HCT116 (cell line): ENCODE data around the gene GRIN3A. TPM values are rescaled to one million over a fixed set of nuclear protein-coding genes. Genes with fewer than 3 reads are reported as not detected.

ENCODE experiments used
- ATAC-seq: fragments of 200-7000 bp; cut with Tn5 transposase; 2 replicates; pipeline ENCODE4 v1.9.1; 2020; ENCODE audit warnings: mild to moderate bottlenecking, moderate library complexity
- BruUV-seq: library from RNA; stranded (reverse); fragments of 400-500 nt; replicated peaks from 2 replicates; lab custom pipeline; 2021; lab: Mats Ljungman, UMichigan
- CTCF ChIA-PET: fragments of 300-600 bp; sonication (Branson Sonifier 250); formaldehyde crosslinking; loops from one replicate; lab custom pipeline; 2021; ENCODE audit warnings: antibody characterized with exemption; lab: Charles Lee
- POLR2A ChIA-PET: fragments of 300-600, 350-600 bp; sonication (Branson Sonifier 250); formaldehyde crosslinking; loops from one replicate; lab custom pipeline; 2021; ENCODE audit warnings: antibody characterized with exemption; lab: Charles Lee
- RAD21 ChIA-PET, 2 experiments: fragments of 300-600 bp; sonication (Branson Sonifier 250); formaldehyde crosslinking; loops; one replicate each; lab custom pipeline; 2023; ENCODE audit warnings: low total read pairs in 2 of 2; ENCODE audit not compliant: uncharacterized antibody in 2 of 2, unreplicated experiment in 2 of 2, low non-redundant PET in 1 of 2; lab: Charles Lee
- DNase-seq: peaks from one replicate; pipeline ENCODE4 v3.0.0-alpha.2; 2010; ENCODE audit warnings: low read depth, low spot score
- H2AFZ ChIP-seq: fragments of 200-600 bp; shearing (Covaris generic), sonication (generic); 2 replicates; pipeline ENCODE4 v1.6.1; 2017; ENCODE audit warnings: low read depth, mixed run types, mixed read lengths, antibody characterized with exemption, low read length; ENCODE audit not compliant: poor library complexity, severe bottlenecking
- H3K27ac ChIP-seq: 2 replicates; pipeline ENCODE4 v1.5.1; 2012; ENCODE audit warnings: low read depth, low read length
- H3K27me3 ChIP-seq: fragments of 200-600 bp; sonication (generic); 2 replicates; pipeline ENCODE4 v1.6.1; 2016; ENCODE audit warnings: mixed run types, low read length, mixed read lengths; ENCODE audit not compliant: insufficient read depth
- H3K36me3 ChIP-seq, 2 experiments: fragments of 200-500 bp in 1 of 2; fragments of 200-600 bp in 1 of 2; sonication (Bioruptor generic) in 1 of 2; sonication (generic) in 1 of 2; 2 replicates each; pipeline versions ENCODE4 v1.5.1 to v1.6.1; 2014 to 2016; ENCODE audit warnings: low read length in 2 of 2, inconsistent platforms in 1 of 2, mixed read lengths in 1 of 2, mixed run types in 1 of 2; ENCODE audit not compliant: insufficient read depth in 2 of 2, control insufficient read depth in 1 of 2
- H3K4me1 ChIP-seq, 2 experiments: fragments of 200-600 bp in 1 of 2; sonication (generic) in 1 of 2; 2 replicates each; pipeline versions ENCODE4 v1.5.1 to v1.6.1; 2012 to 2017; ENCODE audit warnings: low read length in 2 of 2, inconsistent platforms in 1 of 2, mild to moderate bottlenecking in 1 of 2, mixed read lengths in 1 of 2, mixed run types in 1 of 2, moderate library complexity in 1 of 2; ENCODE audit not compliant: insufficient read depth in 2 of 2, control insufficient read depth in 1 of 2
- H3K4me2 ChIP-seq: fragments of 200-600 bp; sonication (generic); 2 replicates; pipeline ENCODE4 v1.6.1; 2017; ENCODE audit warnings: mixed run types, low read length, mixed read lengths
- H3K4me3 ChIP-seq, 2 experiments: fragments of 200-600 bp in 1 of 2; sonication (generic) in 1 of 2; replicated peaks in 1 of 2; 2 replicates each; pipeline ENCODE4 v1.5.1; 2011 to 2016; ENCODE audit warnings: low read length in 2 of 2, control low read depth in 1 of 2, low read depth in 1 of 2, mild to moderate bottlenecking in 1 of 2, mixed read lengths in 1 of 2, mixed run types in 1 of 2
- H3K79me2 ChIP-seq: fragments of 200-600 bp; sonication (generic); 2 replicates; pipeline ENCODE4 v1.6.1; 2017; ENCODE audit warnings: mild to moderate bottlenecking, mixed run types, low read length, moderate library complexity, mixed read lengths; ENCODE audit not compliant: insufficient read depth
- H3K9ac ChIP-seq: fragments of 200-600 bp; sonication (generic); 2 replicates; pipeline ENCODE4 v1.6.1; 2016; ENCODE audit warnings: low read length, mixed read lengths
- H3K9me2 ChIP-seq: fragments of 200-600 bp; sonication (generic), shearing (Covaris generic); 2 replicates; pipeline ENCODE4 v1.6.1; 2017; ENCODE audit warnings: mixed run types, mild to moderate bottlenecking, moderate library complexity; ENCODE audit not compliant: insufficient read depth
- H3K9me3 ChIP-seq, 2 experiments: fragments of 200-500 bp in 1 of 2; fragments of 200-600 bp in 1 of 2; sonication (Bioruptor generic) in 1 of 2; sonication (generic) in 1 of 2; 2 replicates each; pipeline ENCODE4 v1.6.1; 2014 to 2017; ENCODE audit warnings: low read length in 2 of 2, mixed read lengths in 2 of 2, inconsistent platforms in 1 of 2, low read depth in 1 of 2, mild to moderate bottlenecking in 1 of 2, mixed run types in 1 of 2, moderate library complexity in 1 of 2; ENCODE audit not compliant: control insufficient read depth in 1 of 2, insufficient read depth in 1 of 2
- H4K20me1 ChIP-seq: fragments of 200-600 bp; sonication (generic), shearing (Covaris generic); 2 replicates; pipeline ENCODE4 v1.6.1; 2017; ENCODE audit warnings: mixed run types, mild to moderate bottlenecking, moderate library complexity; ENCODE audit not compliant: insufficient read depth
- CBX3 ChIP-seq: IDR thresholded peaks from 2 replicates; pipeline ENCODE4 v1.6.1; 2012; ENCODE audit warnings: low read depth
- CEBPB ChIP-seq: IDR thresholded peaks from 2 replicates; pipeline ENCODE4 v1.6.1; 2012; ENCODE audit warnings: low read depth
- CTCF ChIP-seq, 3 experiments: fragments of 200-600 bp in 1 of 3; sonication (generic) in 1 of 3; IDR thresholded peaks in 2 of 3; conservative IDR thresholded peaks in 1 of 3; 2 replicates each; pipeline ENCODE4 v1.5.1; 2012 to 2017; ENCODE audit warnings: low read depth in 2 of 3, low read length in 2 of 3, antibody characterized with exemption in 1 of 3, borderline replicate concordance in 1 of 3, control low read depth in 1 of 3, mild to moderate bottlenecking in 1 of 3, mixed read lengths in 1 of 3, mixed run types in 1 of 3, moderate library complexity in 1 of 3; ENCODE audit not compliant: insufficient read depth in 1 of 3
- MAX ChIP-seq: IDR thresholded peaks from 2 replicates; pipeline ENCODE4 v1.6.1; 2012
- POLR2AphosphoS5 ChIP-seq: IDR thresholded peaks from 2 replicates; pipeline ENCODE4 v1.6.1; 2011; ENCODE audit warnings: mild to moderate bottlenecking, low read depth, low read length, moderate library complexity
- RAD21 ChIP-seq: IDR thresholded peaks from 2 replicates; pipeline ENCODE4 v1.6.1; 2012; ENCODE audit warnings: low read depth, mild to moderate bottlenecking
- REST ChIP-seq: IDR thresholded peaks from 2 replicates; pipeline ENCODE4 v1.6.1; 2012; ENCODE audit warnings: low read depth
- TCF7L2 ChIP-seq: IDR thresholded peaks from 2 replicates; pipeline ENCODE4 v1.7.0; 2011; ENCODE audit warnings: borderline replicate concordance, inconsistent platforms; ENCODE audit not compliant: insufficient read depth, insufficient read length; ENCODE audit errors: extremely low read depth
- intact Hi-C: fragments of 100-400 bp; cut with micrococcal nuclease; formaldehyde crosslinking; loops from 2 replicates; pipeline ENCODE4 v1.10.0; 2022
- total RNA-seq: library from RNA; stranded (reverse); gene quantifications from one replicate; pipeline ENCODE4 v1.2.1, GENCODE V29; 2021; ENCODE audit not compliant: unreplicated experiment

Gene GRIN3A
- total RNA-seq, 1 experiment from 2014 or later, result not detected

GRCh38 chr9:101530076-101530711 is 208.3 kb downstream of the GRIN3A start:
- POLR2A ChIA-PET, result interaction anchor here (1.8 kb wide), 1 partner anchor 71 kb away, joined by 8 read pairs; no protein-coding TSS in a partner anchor
- no TSS peak for BruUV-seq
- Histone ChIP-seq H3K9me2 (no peaks in the 10 kb centered on the region), H3K9me3 (no peaks in the 10 kb centered on the region), H2AFZ (peak overlapping the region; percentile 99), H3K27me3 (no peaks in the 10 kb centered on the region), H3K9ac (no peak overlapping the region), H3K79me2 (peaks cover 15% of the 10 kb centered on the region), H3K4me3 (no peak overlapping the region), H4K20me1 (no peaks in the 10 kb centered on the region), H3K4me1 (peaks cover 0 to 14% of the 10 kb centered on the region in 2 experiments; a peak in 3 of 4 replicates), H3K36me3 (no peaks in the 10 kb centered on the region), H3K27ac (no peak overlapping the region), H3K4me2 (peak overlapping the region; percentile 13; the same call in 1 of the 2 replicates)
- RAD21 ChIA-PET, result interaction anchor here (0.7 to 1.0 kb wide), 3 partner anchors 62 to 71 kb away, joined by 3 to 8 read pairs (median 4); no protein-coding TSS in a partner anchor
- ATAC-seq (peak; percentile 54), DNase-seq (peak; percentile 75)
- CTCF ChIA-PET, result interaction anchor here (1.1 to 5.2 kb wide), 8 partner anchors 11 to 81 kb away, joined by 3 to 52 read pairs (median 4); a partner anchor contains a TSS
- intact Hi-C loops, result loop anchor here (1.0 to 5.0 kb wide), 3 partner anchors 71 to 133 kb away; partner anchors contain the start of genes MRPL50 and ZNF189
- TF ChIP-seq REST (no peak), RAD21 (peak; percentile 80), MAX (no peak), POLR2AphosphoS5 (no peak), CTCF (IDR thresholded peaks at IDR 0.05 in 2 of 3, conservative IDR thresholded peaks at IDR 0.05 in 1 of 3; ENCODE audit: borderline replicate concordance in 1 of 3, insufficient read depth in 1 of 3, low read depth in 2 of 3, low read length in 2 of 3) (peak; percentile 73 to 93 (median 81)), CBX3 (peak; percentile 35; the same call in 1 of the 2 replicates), CEBPB (no peak; the same call in 1 of the 2 replicates), TCF7L2 (no peak)
